ENCODE results near the gene SKI.

SKI gene

GRCh38 chr1:2291577-2291976 is 63.5 kb downstream of the SKI start:
- no peak overlapping the region for H3K4me3 ChIP-seq (ENCODE audit: low read length)
- TF ChIP-seq EZH2phosphoT487 (IDR thresholded peaks at IDR 0.05; ENCODE audit: low read depth) (no peak), CTCF (IDR thresholded peaks at IDR 0.05; ENCODE audit: low read depth, low read length) (no peak)
- peaks cover 18% of the 10 kb centered on the region for H3K27me3 ChIP-seq (ENCODE audit: low read depth, low read length)
- no peaks in the 10 kb centered on the region for H3K9me3 ChIP-seq (ENCODE audit: insufficient read depth, low read length)
- no peaks in the 10 kb centered on the region for H3K36me3 ChIP-seq (replicated peaks; ENCODE audit: low read depth, low read length)
- peaks cover 95% of the 10 kb centered on the region for H4K20me1 ChIP-seq (ENCODE audit: insufficient read depth, low read length)
- no peak overlapping the region for H3K4me2 ChIP-seq (ENCODE audit: low read length)
- H3K79me2 ChIP-seq (ENCODE audit: low read length) = peaks cover 63% of the 10 kb centered on the region
- no peak overlapping the region for H3K9ac ChIP-seq (ENCODE audit: low read length)
- peaks cover 19% of the 10 kb centered on the region for H3K4me1 ChIP-seq (ENCODE audit: low read length)
- no peak overlapping the region for H2AFZ ChIP-seq (ENCODE audit: low read depth, low read length)
- H3K27ac ChIP-seq (ENCODE audit: low read length) = no peak overlapping the region

GRCh38 chr1:2292725-2293450 is 64.8 kb downstream of the SKI start:
- peaks cover 19% of the 10 kb centered on the region for H3K4me1 ChIP-seq (ENCODE audit: low read length)
- no peaks in the 10 kb centered on the region for H3K36me3 ChIP-seq (replicated peaks; ENCODE audit: low read depth, low read length)
- peaks cover 97% of the 10 kb centered on the region for H4K20me1 ChIP-seq (ENCODE audit: insufficient read depth, low read length)
- TF ChIP-seq CTCF (IDR thresholded peaks at IDR 0.05; ENCODE audit: low read depth, low read length) (no peak), EZH2phosphoT487 (IDR thresholded peaks at IDR 0.05; ENCODE audit: low read depth) (no peak)
- no peak overlapping the region for H3K9ac ChIP-seq (ENCODE audit: low read length)
- no peak overlapping the region for H3K4me3 ChIP-seq (ENCODE audit: low read length)
- H3K4me2 ChIP-seq (ENCODE audit: low read length) = no peak overlapping the region
- H2AFZ ChIP-seq (ENCODE audit: low read depth, low read length) = no peak overlapping the region
- H3K9me3 ChIP-seq (ENCODE audit: insufficient read depth, low read length) = no peaks in the 10 kb centered on the region
- peaks cover 18% of the 10 kb centered on the region for H3K27me3 ChIP-seq (ENCODE audit: low read depth, low read length)
- peaks cover 65% of the 10 kb centered on the region for H3K79me2 ChIP-seq (ENCODE audit: low read length)
- no peak overlapping the region for H3K27ac ChIP-seq (ENCODE audit: low read length)

GRCh38 chr1:2294033-2294724 is 66.1 kb downstream of the SKI start:
- H3K4me2 ChIP-seq (ENCODE audit: low read length) = no peak overlapping the region
- H3K27me3 ChIP-seq (ENCODE audit: low read depth, low read length) = peaks cover 18% of the 10 kb centered on the region
- TF ChIP-seq EZH2phosphoT487 (IDR thresholded peaks at IDR 0.05; ENCODE audit: low read depth) (no peak), CTCF (IDR thresholded peaks at IDR 0.05; ENCODE audit: low read depth, low read length) (no peak)
- H3K27ac ChIP-seq (ENCODE audit: low read length) = no peak overlapping the region
- no peaks in the 10 kb centered on the region for H3K36me3 ChIP-seq (replicated peaks; ENCODE audit: low read depth, low read length)
- H3K9ac ChIP-seq (ENCODE audit: low read length) = no peak overlapping the region
- peaks cover 97% of the 10 kb centered on the region for H4K20me1 ChIP-seq (ENCODE audit: insufficient read depth, low read length)
- H3K79me2 ChIP-seq (ENCODE audit: low read length) = peaks cover 69% of the 10 kb centered on the region
- H3K4me3 ChIP-seq (ENCODE audit: low read length) = no peak overlapping the region
- H3K9me3 ChIP-seq (ENCODE audit: insufficient read depth, low read length) = no peaks in the 10 kb centered on the region
- no peak overlapping the region for H2AFZ ChIP-seq (ENCODE audit: low read depth, low read length)
- peaks cover 21% of the 10 kb centered on the region for H3K4me1 ChIP-seq (ENCODE audit: low read length)

- Histone ChIP-seq H2AFZ (ENCODE audit: low read depth, low read length) (no peak overlapping the region), H3K4me2 (ENCODE audit: low read length) (no peak overlapping the region), H3K36me3 (replicated peaks; ENCODE audit: low read depth, low read length) (no peaks in the 10 kb centered on the region), H3K9ac (ENCODE audit: low read length) (no peak overlapping the region), H3K4me1 (ENCODE audit: low read length) (peaks cover 24% of the 10 kb centered on the region), H4K20me1 (ENCODE audit: insufficient read depth, low read length) (peaks cover 97% of the 10 kb centered on the region), H3K27me3 (ENCODE audit: low read depth, low read length) (peaks cover 16% of the 10 kb centered on the region), H3K4me3 (ENCODE audit: low read length) (no peak overlapping the region), H3K9me3 (ENCODE audit: insufficient read depth, low read length) (no peaks in the 10 kb centered on the region), H3K27ac (ENCODE audit: low read length) (no peak overlapping the region), H3K79me2 (ENCODE audit: low read length) (peaks cover 72% of the 10 kb centered on the region)
- TF ChIP-seq EZH2phosphoT487 (IDR thresholded peaks at IDR 0.05; ENCODE audit: low read depth) (no peak), CTCF (IDR thresholded peaks at IDR 0.05; ENCODE audit: low read depth, low read length) (no peak)
Observed at GRCh38 chr1:2294725-2295078, 66.6 kb downstream of the SKI start.

Data from OCI-LY3 (cell line).